Thoracic aorta (tissue), 2 donors: ENCODE results near the gene TCEAL3. TPM values are rescaled to one million over a fixed set of nuclear protein-coding genes. Genes with fewer than 3 reads are reported as not detected.
A peak's percentile ranks its signal among the peaks of the same experiment; 100 is the strongest.
"Not testable (repeated sequence)": the region's sequence is repeated elsewhere in the genome, so short reads cannot be mapped to it uniquely, and the experiment has no call there.

Experiments used
- ATAC-seq: fragments of 150-250 bp; one replicate; pipeline ENCODE4 v1.8.0; 2017; ENCODE audit warnings: low read depth; ENCODE audit not compliant: insufficient number of reproducible peaks, low FRiP score
- DNase-seq: peaks from one replicate; pipeline ENCODE4 v3.0.0-alpha.2; 2020; ENCODE audit warnings: low spot score
- H3K27ac ChIP-seq, 2 donors: fragments of 200-600 bp; sonication (generic); 1 replicate in 1 of 2; 2 replicates in 1 of 2; pipeline ENCODE4 v1.5.1; 2016; ENCODE audit warnings: mild to moderate bottlenecking in 2 of 2, moderate library complexity in 2 of 2
- H3K27me3 ChIP-seq: fragments of 200-600 bp; sonication (generic); replicated peaks from 2 replicates; pipeline ENCODE4 v1.6.0; 2016; ENCODE audit warnings: mild to moderate bottlenecking; ENCODE audit not compliant: insufficient read depth
- H3K36me3 ChIP-seq: fragments of 200-600 bp; sonication (generic); one replicate; pipeline ENCODE4 v1.5.1; 2016
- H3K4me1 ChIP-seq, 2 donors: fragments of 200-600 bp; sonication (generic); 1 replicate in 1 of 2; 2 replicates in 1 of 2; pipeline versions ENCODE4 v1.5.1 to v1.6.0; 2016; ENCODE audit warnings: low read depth in 2 of 2, mild to moderate bottlenecking in 1 of 2; ENCODE audit not compliant: control insufficient read depth in 1 of 2
- H3K4me3 ChIP-seq: fragments of 200-600 bp; sonication (generic); 2 replicates; pipeline ENCODE4 v1.5.1; 2016; ENCODE audit warnings: mild to moderate bottlenecking
- H3K9me3 ChIP-seq: fragments of 200-600 bp; sonication (generic); 2 replicates; pipeline ENCODE4 v1.5.1; 2016
- total RNA-seq, 2 donors: library from RNA; depleted of rRNA; stranded (reverse); fragments of >200 nt; gene quantifications; one replicate each; pipeline versions ENCODE4 v1.1.0 to v1.2.3, GENCODE V29; 2016
- TF ChIP-seq, protein P1 (sequence below): fragments of 200-600 bp; sonication (generic); IDR thresholded peaks from one replicate; pipeline ENCODE4 v1.5.1; 2019; ENCODE audit warnings: antibody characterized with exemption

The TCEAL3 gene
- total RNA-seq, 2 donors from 2014 or later = 87.3 to 103 TPM

DNA sequence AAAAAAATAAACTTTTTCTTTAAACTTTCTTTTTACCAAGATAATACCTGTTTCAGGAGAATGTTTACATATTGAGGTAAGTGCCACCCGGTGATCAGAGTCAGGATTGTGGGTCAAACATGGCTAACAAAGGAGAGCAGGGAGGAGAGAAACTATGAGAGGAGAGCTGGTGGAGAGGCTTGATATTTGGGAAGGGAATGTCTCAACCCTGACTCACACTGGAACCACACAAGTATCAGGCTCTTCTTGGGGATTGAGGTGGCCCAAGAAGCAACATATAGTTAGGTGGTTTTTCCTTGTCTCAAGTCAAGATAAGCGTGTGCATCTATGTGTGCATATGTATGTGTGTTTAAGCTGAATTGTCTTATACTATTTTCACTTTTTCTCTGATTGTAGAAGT lies 27.7 kb downstream of the TCEAL3 start:
- H3K4me3 ChIP-seq = no peak overlapping the region
- no peaks in the 10 kb centered on the region for H3K4me1 ChIP-seq
- TF ChIP-seq, protein P1, sequence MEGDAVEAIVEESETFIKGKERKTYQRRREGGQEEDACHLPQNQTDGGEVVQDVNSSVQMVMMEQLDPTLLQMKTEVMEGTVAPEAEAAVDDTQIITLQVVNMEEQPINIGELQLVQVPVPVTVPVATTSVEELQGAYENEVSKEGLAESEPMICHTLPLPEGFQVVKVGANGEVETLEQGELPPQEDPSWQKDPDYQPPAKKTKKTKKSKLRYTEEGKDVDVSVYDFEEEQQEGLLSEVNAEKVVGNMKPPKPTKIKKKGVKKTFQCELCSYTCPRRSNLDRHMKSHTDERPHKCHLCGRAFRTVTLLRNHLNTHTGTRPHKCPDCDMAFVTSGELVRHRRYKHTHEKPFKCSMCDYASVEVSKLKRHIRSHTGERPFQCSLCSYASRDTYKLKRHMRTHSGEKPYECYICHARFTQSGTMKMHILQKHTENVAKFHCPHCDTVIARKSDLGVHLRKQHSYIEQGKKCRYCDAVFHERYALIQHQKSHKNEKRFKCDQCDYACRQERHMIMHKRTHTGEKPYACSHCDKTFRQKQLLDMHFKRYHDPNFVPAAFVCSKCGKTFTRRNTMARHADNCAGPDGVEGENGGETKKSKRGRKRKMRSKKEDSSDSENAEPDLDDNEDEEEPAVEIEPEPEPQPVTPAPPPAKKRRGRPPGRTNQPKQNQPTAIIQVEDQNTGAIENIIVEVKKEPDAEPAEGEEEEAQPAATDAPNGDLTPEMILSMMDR = no peak
- DNase-seq (no peak), ATAC-seq (no peak)
- H3K36me3 ChIP-seq = no peaks in the 10 kb centered on the region
- no peaks in the 10 kb centered on the region for H3K27me3 ChIP-seq
- H3K27ac ChIP-seq = no peak overlapping the region
- no peaks in the 10 kb centered on the region for H3K9me3 ChIP-seq

DNA sequence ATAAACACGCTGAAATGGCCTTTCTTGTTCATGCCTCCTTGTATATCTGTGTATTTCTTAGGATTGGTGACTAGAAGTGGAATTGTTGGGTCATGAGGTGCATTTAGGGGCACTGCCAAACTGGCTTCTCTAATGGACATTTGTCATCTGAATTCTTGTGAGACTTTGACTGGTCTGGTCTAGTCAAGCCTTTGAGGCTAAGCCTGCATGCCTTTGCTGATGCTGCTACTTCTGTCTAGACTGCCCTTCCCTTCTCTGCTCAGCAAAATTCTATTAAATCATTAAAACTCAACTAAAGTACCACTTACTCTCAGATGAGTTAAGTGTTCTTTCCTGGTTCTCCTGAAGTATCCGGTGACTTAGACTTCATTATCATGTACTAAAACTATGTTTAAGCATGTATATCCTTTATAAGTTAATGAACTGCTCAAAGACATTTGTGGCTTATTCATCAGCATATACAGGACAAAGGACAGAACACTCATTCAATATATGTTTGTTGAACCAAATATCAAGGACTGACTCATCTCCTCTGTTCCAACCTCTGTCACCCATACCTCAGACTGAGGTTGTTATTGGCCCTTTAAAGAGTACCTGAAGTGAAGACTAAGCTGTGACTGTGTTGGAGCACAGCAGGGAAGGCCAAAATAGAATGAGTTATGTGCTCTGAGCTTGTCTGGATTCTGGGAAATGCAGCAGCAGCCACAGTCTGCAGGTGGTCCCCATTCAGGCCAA lies 30.0 kb downstream of the TCEAL3 start:
- Histone ChIP-seq H3K9me3 (no peaks in the 10 kb centered on the region), H3K27me3 (no peaks in the 10 kb centered on the region), H3K4me3 (no peak overlapping the region), H3K36me3 (no peaks in the 10 kb centered on the region), H3K4me1 (no peaks in the 10 kb centered on the region), H3K27ac (no peak overlapping the region)
- ATAC-seq = no peak
- DNase-seq = no peak
- TF ChIP-seq, protein P1 = no peak

DNA sequence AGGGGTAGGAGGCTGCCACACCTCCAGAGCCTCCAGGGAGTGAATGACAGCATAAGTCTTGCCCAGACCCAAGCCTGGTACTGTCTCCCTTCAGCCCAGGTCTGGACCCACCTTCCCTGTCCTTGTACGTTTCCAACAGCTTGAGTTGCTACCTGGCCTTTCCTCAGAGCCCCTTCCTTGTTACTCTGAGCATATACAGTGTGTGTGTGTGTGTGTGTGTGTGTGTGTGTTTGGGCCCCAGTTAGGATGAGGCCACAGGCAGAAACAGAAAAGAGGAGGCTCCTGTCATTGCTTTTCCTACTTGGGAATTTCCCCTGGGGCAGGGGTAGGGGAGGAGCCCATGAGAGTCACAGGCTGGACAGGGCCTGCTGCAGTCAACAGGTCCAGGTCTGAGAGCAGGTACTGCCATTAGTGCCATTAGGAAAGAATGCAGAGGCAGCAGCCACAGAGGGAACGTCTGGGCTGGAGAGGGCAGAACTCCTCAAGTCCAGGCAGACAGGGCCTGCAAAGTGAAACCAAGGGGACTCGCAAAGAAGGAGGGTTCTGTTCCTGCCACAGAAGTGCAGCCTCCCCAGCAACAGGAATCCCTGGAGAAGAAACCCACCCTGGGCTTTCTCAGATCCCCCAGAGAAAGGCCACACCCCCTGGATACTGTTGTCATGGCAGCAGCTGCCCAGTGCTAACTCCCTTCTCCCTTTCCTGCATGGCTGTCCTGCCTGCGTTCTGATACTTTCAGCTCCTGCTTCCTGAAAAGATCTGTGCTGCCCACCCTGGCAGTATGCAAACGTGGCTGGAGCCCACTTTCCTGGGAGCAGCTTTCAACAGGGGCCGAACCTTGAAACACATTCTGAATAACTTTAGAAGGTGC lies 30.9 kb downstream of the TCEAL3 start:
- H3K36me3 ChIP-seq, DNase-seq, H3K4me1 ChIP-seq, H3K27me3 ChIP-seq, H3K9me3 ChIP-seq, H3K27ac ChIP-seq, ATAC-seq: not testable (repeated sequence)
- peak overlapping the region; percentile 25 for H3K4me3 ChIP-seq

DNA sequence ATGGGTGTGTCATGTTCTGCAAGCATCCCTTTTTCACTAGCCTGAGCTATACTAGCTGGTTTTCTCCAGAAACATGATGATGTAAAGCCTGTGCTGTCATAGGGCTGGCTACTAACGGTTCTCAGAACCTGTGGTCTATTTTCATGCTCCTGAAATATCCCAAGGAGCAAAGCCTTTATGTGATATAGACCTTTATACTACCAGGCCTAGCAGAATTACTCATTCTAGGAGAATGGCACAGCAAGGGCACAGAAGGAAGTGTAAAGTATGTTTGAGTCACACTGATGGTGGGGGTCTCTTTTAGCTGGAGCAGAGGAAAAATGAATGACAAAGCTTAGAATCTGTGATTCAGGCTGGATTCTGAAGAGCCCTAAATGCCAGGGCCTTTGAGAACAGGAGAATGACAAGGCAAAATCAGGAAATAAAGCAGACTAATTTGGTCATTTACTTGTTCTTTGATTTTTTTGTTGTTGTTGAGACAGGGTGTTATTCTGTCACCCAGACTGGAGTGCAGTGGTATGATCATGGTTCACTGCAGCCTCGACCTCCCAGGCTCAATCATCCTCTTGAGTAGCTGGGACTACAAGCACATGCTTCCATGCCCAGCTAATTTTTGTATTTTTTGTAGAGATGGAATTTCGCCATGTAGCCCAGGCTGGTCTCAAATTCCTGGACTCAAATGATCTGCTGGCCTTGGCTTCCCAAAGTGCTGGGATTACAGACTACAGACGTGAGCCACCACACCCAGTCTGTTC lies 32.8 kb downstream of the TCEAL3 start:
- Histone ChIP-seq H3K9me3 (no peaks in the 10 kb centered on the region), H3K27ac (no peak overlapping the region), H3K36me3 (no peaks in the 10 kb centered on the region), H3K4me1 (no peaks in the 10 kb centered on the region), H3K27me3 (no peaks in the 10 kb centered on the region), H3K4me3 (no peak overlapping the region)
- DNase-seq = no peak
- ATAC-seq = no peak
- TF ChIP-seq, protein P1 = no peak

DNA sequence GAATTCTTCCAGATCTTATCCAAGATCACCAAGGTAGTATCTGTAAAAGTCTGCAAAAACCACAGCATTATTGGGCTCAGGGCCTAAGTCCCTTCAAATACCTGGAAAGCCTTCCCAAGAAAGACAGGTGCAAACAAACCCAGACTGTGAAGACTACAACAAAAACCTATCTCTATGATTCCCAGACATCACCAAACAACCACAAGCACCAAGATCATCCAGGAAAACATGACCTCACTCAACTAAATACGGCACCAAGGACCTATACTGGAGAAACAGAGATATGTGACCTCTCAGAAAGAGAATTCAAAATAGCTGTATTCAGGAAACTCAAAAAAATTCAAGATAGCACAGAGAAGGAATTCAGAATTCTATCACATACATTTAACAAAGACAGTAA lies 36.4 kb downstream of the TCEAL3 start:
- no peak for DNase-seq
- H3K36me3 ChIP-seq = no peaks in the 10 kb centered on the region
- TF ChIP-seq, protein P1 = no peak
- H3K4me3 ChIP-seq = no peak overlapping the region
- H3K4me1 ChIP-seq = no peaks in the 10 kb centered on the region
- no peaks in the 10 kb centered on the region for H3K9me3 ChIP-seq
- no peak overlapping the region for H3K27ac ChIP-seq
- H3K27me3 ChIP-seq = no peaks in the 10 kb centered on the region
- ATAC-seq = no peak
